ENCODE data around the gene LARP4B.

The LARP4B gene

DNA sequence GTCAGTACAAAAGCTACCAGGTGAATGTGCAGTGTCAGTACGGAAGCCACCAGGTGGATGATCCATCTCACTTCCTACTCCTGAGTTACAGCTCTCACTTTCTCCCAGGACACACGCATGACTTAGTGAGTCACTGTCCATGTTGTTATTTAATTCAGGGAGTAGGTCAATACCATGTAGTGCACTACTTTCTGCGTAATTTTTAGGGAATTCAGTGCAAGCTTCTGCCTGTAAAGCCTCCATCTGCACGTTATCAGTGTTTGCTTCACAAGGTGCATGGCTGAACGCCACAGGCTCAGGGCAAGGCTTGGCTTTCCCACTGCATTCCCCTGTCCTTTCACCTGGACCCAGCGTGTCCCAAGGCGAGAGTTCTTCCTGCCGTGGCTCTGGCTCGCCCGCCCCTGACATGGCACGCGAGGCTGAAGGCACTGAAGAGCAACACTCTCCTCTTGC, 59.5 kb downstream of the LARP4B start:
- FAIRE-seq (no peak), DNase-seq (ENCODE audit: insufficient read length, low spot score) (no peak)

DNA sequence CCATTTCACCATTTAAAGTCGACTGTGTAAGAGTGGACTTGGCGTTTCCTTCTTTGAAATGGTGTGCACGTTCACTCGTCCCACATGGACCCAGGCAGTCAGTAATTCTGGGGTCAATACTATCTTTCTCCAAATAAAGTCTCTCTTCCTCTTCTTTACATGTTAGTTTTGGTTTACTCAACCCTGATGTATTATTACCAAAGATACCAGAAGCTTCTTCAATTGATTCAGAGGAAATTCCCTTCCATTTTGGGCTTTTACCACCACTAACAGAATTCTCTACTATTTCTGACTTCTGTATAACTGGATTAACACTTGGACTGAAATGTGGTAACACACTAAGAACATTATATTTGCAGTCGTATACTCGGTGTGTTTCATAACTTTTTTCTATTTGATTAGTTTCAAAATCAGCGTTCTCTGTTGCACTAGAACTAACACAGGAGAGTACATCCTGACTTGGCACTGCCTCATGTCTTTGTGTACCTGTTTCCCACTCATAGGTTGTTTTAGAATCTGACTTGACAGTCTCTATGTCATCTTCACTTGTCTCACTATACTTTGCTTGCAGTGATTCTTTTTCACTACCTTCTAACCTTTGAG, 60.8 kb downstream of the LARP4B start:
- FAIRE-seq: peak; percentile 33
- no peak for DNase-seq (ENCODE audit: insufficient read length, low spot score)

DNA sequence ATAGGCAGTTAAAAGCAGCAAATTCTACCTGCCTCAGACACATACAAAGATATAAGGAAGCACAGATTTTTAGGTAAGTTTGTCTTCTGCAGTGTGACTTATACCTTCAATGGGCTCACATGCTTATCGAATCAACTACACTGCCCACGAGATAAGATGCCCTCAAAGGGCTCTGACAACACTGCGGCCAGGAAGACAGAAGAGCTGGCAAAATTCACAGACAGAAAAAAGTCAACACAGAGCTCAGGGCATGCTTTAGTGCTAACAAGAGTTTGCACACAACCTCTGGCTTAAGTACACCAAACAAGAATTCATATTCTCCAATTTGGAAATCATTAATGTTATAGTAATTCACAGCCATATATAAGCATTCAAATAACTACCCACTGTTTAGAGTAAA, 62.3 kb downstream of the LARP4B start:
- FAIRE-seq (no peak), DNase-seq (ENCODE audit: insufficient read length, low spot score) (no peak)

DNA sequence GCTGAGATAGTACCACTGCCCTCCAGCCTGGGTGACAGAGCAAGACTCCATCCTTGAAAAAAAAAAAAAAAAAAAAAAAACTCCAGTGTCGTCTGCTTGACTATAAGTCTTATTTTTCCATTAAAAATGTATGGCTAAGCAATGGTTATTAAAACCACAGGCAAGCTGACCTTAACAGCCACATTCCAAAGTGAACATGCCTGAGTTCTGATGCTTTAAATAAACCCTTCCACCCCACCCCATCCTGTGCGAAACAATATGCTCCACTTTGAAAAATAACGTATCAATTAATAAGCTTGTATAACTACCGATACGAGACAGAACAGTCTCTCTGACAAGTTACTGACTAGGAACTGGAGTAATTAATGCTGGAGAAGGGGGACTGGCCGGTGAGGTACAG, 63.7 kb downstream of the LARP4B start:
- no peak for FAIRE-seq
- no peak for DNase-seq (ENCODE audit: insufficient read length, low spot score)

DNA sequence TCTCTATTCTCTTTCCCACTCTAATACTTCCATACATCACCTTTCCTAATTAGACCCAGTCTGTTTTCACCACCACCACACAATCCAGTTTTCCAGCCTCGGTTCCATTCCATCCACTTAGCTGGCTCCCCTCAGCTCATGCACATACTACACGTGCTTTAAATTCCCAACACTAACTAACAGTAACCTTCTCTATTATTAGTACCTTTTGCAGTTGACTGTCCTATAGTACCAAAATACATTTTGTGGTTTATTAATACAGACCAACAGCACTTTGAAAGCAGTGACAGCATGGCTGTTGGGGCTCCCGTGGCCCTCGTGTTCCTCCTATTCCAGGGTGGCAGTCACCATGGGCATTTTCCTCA, 64.9 kb downstream of the LARP4B start:
- no peak for DNase-seq (ENCODE audit: insufficient read length, low spot score)
- FAIRE-seq: no peak

DNA sequence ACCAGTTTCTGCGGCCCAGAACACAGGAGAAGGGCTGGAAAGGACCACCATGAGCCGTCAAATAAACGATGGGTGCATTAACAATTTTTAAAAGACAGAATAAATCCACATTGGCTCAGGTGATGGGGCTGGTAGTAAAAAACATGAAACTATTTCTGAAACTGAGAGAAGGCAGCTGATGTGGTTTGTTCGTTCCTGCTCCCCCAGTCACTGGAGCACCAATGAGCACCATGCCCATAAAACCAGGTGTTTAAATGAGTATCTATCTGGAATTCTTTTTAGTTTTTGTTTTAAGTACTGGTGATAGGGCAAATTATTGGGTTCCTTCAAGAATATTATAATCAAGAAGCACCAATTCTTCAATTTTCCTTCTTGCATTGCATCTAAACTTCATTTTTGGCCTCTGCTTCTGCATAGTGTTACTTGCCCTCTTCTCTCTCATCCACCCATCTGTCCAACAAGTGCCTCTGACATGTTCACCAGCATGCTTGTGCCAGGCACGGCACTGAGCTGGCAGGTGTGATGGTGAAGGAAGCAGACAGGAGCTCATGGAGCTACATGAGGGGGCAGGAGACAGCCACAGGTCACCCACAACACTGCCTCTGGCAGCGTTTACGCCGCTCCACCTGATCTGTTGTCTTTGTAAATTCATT, 65.5 kb downstream of the LARP4B start:
- DNase-seq (ENCODE audit: insufficient read length, low spot score): no peak
- FAIRE-seq: no peak

DNA sequence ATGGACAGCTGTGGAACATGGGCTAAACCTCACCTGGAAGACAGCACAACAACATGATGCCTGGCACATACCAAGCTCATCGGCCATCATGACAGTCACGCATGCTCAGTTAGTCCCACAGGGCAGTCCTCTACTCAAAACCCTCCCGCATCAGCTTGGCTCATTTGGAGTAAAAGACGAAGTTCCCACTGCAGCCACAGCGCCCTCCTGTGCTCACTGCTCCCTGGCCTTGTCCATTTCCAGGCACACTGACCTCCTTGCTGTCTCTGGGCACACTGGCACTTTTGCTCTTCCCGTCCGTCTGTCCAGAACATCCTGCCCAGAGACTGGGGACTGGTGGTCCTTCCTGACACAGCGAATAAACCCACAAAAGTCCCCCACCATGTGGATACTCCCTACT, 66.2 kb downstream of the LARP4B start:
- DNase-seq (ENCODE audit: insufficient read length, low spot score): no peak

DNA sequence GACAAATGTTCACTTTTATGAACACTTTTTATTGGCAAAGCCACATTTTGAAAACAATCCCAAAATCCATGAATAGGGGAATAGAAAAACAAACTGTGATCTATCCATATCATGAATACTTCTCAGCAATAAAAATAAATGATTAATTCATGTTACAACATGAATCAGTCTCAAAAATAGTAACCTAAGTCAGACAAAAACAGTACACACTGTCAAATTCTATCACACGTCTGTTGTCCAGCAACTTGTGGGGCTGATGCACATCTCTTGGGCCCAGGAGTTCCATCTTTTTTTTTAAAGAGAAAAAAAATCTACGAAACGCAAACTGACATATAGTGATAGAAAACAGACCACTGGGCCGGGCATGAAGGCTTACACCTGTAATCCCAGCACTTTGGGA, 71.0 kb downstream of the LARP4B start:
- no peak for DNase-seq (ENCODE audit: insufficient read length, low spot score)
- no peak for FAIRE-seq

More for the DNA sequence above, 66.2 kb downstream of the LARP4B start:
- FAIRE-seq: no peak

DNA sequence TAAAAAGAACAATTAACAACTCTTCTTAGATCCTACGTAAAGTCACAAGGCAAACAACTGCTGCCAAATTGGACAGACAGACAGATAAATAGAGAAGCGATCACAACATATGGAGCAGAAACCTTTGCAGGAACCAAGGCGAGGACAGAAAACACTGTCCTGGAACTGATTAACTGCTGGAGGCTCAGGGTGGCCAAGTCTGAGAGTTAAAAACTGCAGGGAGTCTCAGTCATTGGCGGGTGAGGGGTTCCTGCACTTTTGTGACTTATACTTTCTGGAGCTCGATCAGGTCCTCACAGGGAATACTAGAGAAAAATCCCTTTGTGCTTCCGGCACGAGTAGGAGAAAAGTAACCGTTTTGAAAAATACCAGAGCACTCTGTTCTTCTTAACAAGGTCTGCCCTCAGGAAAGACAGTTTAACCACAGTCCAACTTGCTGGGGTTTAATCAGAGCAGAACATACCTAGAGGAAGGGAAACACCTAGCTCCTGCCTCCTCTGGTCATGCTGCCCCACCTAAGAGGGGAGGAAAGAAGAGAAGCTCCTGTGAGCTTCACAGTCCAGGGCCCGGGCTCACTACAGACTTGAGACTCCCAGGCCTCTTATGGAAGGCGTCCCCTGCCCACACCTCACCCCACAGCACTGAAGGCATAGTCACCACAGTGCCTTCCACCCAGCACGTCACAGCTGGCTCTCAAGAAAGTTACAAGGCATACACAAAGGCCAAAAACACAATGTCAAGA, 74.9 kb downstream of the LARP4B start:
- DNase-seq (ENCODE audit: insufficient read length, low spot score): no peak
- FAIRE-seq: no peak

DNA sequence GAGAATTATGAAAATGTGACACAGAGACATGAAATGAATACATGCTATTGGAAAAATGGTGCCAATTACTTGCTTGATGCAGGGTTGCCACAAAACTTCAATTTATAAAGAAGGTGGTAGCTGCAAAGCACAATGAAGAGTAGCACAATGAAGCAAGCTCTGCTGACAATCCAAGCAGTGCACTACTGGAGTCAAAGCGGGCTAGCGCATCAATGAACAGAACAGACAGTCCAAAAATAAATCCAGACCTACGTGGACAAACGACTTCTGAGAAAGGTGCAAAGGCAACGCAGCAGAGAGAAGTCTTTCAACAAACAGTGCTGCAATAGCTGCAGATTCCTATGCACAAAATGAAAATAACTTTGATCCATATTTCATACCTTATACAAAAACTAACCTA, 75.8 kb downstream of the LARP4B start:
- FAIRE-seq (no peak), DNase-seq (ENCODE audit: insufficient read length, low spot score) (no peak)

DNA sequence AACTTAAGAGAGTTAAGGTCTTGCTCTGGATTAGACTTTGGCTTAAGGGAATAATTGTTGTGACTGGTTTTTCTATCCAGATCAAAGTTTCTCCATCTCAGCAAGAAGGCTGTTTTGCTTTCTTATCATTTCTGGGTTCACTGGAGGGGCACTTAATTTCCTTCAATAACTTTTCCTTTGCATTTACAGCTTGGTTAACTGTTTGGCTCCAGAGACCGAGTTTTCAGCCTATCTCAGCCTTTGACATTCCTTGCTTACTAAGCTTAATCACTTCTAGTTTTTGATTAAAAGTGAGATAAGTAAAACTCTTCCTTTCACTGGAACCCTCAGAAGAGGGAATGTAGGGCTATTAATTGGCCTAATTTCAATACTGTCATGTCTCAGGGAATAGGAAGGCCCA, 76.4 kb downstream of the LARP4B start:
- peak; percentile 39 for FAIRE-seq

DNA sequence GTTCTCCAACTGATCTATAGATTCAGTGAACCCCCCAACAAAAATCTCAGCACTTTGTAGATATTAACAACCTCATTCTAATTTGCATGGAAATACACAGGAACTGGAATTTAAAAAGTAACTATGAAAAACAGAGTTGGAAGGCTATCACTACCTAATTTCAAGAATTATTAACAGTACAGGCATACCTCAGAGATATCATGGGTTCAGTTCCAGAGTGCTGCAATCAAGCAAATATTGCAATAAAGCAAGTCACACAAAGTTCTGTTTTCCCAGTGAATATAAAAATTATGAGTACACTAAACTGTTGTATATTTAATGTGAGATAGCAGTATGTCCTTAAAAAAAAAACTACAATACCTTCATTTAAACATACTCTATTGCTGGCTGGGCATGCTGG, 78.5 kb downstream of the LARP4B start:
- no peak for DNase-seq (ENCODE audit: insufficient read length, low spot score)
- FAIRE-seq: no peak

More for the DNA sequence above, 76.4 kb downstream of the LARP4B start:
- DNase-seq (ENCODE audit: insufficient read length, low spot score): no peak

DNA sequence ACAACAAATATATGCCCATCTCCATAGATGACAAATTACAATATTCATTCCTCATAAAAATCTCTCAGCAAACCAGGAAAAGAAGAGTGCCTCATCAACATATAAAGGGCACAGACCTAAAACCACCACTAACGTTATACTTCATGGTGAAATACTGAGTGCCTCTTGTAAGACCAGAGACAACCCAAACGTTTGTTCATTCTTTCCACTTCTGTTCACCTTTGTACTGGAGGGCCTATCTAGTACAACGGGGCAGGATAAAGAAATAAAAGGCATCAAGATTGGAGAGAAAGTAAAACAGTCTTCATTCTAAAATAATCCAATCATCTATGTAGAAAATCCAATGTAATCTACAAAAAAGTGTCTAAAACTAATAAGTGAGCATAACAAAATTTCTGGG, 79.1 kb downstream of the LARP4B start:
- FAIRE-seq (peak; percentile 70), DNase-seq (ENCODE audit: insufficient read length, low spot score) (no peak)

DNA sequence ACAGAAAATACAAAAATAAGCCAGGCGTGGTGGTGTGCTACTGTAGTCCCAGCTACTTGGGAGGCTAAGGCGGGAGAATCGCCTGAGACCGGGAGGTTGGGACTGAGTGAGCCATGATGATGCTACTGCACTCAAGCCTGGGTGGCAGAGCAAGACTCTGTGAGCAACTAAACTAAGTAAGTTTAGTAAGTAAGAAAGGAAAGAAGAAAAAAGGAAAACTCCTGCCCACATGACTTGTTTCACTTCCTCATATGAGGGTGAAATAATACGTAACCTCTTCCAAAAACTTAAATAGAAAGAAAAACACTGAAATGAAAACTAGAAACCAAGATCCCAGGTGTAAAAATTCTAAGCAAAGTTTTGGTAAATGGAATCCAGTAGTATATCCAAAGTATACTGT, 79.6 kb downstream of the LARP4B start:
- peak; percentile 24 for DNase-seq (ENCODE audit: insufficient read length, low spot score)
- peak; percentile 90 for FAIRE-seq

DNA sequence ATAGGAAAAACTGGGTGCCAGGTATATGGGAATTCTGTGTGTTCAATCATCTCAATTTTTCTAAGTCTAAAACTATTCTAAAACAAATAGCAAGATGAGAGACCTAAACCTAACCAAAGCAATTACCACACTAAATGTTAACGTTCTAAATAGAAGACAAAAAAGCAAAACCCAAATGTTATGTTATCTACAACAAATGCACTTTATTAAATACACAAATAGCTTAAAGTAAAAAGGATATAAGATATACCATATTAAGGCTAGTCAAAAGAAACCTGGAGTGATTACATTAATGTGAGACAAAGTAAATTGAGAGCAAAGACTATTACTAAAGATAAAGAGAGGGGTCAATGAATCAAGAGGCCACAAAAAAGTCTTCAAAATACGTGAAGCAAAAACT, 81.4 kb downstream of the LARP4B start:
- DNase-seq (ENCODE audit: insufficient read length, low spot score): no peak
- FAIRE-seq: no peak

DNA sequence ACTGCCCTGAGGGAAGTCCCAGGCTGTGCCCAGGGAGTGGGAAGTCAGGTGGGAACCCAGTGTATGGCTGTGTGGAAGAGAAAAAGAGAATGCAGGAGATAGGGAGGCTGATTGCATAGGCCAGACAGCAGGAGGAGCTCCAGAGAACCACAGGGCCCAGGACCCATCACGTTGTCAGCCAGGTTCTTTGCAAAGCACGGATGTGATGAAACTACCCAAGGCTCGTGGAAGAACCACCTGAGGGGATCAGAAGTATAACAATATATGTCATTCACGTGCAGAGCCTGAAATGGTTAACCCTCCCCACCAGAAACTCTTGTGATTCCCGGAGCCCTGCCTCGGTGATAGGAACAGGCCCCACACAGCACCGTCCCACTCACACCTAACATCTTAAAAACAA, 83.6 kb downstream of the LARP4B start:
- no peak for DNase-seq (ENCODE audit: insufficient read length, low spot score)
- FAIRE-seq: no peak

DNA sequence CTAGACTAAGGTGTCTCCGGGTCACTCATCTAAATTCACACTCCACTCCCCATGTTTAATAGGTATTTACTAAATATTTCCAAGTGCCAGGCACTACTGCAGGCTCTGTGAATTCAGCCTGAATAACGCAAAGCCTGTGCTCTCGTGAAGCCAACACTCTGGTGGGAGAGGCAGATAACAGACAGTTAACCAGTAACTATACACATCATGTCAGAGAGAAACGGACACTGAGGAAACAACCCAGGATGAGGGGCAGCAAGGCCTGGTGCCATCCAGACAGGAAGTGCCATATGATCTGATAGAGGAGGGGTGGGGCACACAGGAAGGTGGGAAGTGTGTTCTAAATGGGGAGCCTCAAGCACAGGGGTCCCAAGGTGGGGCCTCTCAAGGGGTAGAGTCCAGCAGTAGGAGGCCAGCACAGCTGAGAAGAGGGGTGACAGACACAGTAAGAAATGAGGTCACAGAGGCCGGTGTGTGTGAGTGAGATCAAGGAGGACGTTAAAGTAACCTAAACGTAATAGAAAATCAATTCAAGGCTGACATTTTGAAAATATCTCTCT, 85.3 kb downstream of the LARP4B start:
- FAIRE-seq (no peak), DNase-seq (ENCODE audit: insufficient read length, low spot score) (no peak)

DNA sequence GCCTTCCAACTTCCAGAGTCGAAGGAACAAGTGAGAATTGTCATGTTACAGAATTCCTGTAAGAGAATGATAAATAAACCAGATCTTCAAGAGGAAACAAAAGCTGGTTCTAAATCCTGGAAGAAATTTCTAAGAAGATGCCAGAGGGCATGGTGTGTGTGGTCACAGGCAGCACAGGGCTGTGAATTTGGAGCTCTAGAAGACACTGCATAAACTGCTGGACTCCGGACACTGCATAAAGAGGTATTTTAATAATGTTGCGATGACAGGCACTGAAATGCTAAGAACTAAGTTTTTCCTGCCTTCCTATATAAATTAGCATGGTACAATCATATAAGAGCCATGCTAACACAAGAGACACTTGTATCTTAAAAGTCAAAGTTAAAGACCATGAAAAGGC, 86.0 kb downstream of the LARP4B start:
- DNase-seq (ENCODE audit: insufficient read length, low spot score) (no peak), FAIRE-seq (no peak)

DNA sequence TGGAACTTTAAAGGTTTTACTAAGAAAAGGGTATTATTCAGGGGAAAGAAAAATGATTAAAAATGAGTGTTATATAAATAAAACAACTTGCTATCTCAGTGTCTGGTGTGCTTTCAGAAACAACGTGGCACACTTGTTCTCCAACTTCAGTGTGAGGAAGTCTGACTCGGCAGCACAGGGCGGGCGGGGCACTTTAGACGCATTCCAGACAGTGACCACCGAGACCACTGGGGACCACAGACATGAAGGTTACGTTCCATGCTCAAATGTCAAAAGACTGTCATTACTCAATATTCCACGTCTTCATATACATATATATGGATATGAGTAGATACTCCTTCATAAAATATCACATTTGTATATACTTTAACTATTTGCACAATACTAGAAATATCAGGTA, 87.0 kb downstream of the LARP4B start:
- FAIRE-seq: no peak
- DNase-seq (ENCODE audit: insufficient read length, low spot score): no peak

DNA sequence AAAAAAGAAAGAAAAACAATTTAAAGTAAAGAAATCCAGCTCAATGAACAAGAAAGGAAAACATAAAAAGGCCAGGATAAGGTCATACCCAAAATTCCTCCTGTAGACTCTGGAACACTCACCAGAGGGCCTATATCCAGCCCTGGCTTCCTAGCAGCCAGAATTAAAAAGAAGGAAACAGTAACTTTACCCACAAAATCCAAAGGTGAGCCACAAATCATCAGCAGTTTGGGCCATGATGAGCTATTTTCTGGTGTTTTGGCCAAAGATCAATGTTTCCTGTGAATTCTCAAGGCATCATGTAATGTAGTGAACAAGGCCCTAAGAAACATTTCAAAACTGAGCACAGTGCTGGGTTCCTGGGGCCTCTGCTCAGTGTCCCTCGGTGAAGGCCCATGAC, 87.8 kb downstream of the LARP4B start:
- no peak for FAIRE-seq
- DNase-seq (ENCODE audit: insufficient read length, low spot score): no peak

DNA sequence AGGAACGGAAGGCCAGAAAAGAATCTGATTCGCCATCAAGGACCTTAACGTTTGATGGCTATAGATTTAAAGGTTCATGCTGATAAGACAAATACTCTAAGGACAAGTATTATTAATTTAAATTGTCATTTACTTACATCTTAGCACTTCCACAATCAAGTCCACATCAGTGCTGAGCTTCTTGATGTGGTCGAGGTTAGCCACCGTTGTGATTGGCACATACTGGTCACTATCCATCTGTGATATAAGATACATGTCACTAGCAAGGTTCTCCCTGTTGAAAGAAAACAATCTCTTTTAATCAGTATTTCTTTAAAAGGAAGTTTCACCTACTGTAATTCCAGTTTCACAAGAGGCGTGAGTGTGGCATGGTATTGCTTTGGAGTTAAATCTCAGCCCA, 88.7 kb downstream of the LARP4B start:
- DNase-seq (ENCODE audit: insufficient read length, low spot score) (no peak), FAIRE-seq (no peak)

DNA sequence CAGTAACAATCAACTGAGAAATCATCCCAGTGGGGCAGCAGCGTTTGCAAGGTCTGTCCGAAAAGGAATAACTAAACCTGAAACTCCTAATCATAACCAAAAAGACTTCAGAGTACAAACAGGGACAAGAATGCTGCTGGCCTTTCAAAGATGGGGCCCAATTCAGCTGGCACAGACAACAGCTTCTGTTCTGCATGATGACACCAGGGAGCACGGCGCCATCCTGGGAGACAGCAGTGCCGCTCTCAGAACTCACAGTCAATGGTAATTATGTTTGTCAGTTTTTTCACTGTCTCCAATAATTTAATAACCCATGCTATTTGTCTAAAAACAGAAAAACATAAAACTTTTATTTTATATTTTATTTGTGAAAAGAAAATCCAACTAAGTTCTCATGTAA, 90.0 kb downstream of the LARP4B start:
- FAIRE-seq: no peak

More for the DNA sequence above, 90.0 kb downstream of the LARP4B start:
- no peak for DNase-seq (ENCODE audit: insufficient read length, low spot score)
